Esophagus (tissue), 2 donors: ENCODE data around the gene SPOP. TPM values are rescaled to one million over a fixed set of nuclear protein-coding genes. Genes with fewer than 3 reads are reported as not detected.

ENCODE experiments used
- H3K27ac ChIP-seq, 2 donors: one replicate each; pipeline ENCODE4 v1.5.1; 2013; ENCODE audit warnings: low read depth in 2 of 2, mild to moderate bottlenecking in 2 of 2, inconsistent platforms in 1 of 2, low read length in 1 of 2, moderate library complexity in 1 of 2
- H3K27me3 ChIP-seq, 2 donors: one replicate each; pipeline ENCODE4 v1.6.1; 2013; ENCODE audit warnings: low read length in 2 of 2, control low read depth in 1 of 2, mild to moderate bottlenecking in 1 of 2; ENCODE audit not compliant: insufficient read depth in 2 of 2, control insufficient read depth in 1 of 2
- H3K36me3 ChIP-seq, 2 donors: one replicate each; pipeline ENCODE4 v1.6.1; 2013; ENCODE audit warnings: low read length in 1 of 2; ENCODE audit not compliant: control insufficient read depth in 2 of 2, insufficient read depth in 2 of 2
- H3K4me1 ChIP-seq, 2 donors: one replicate each; pipeline ENCODE4 v1.6.1; 2013; ENCODE audit warnings: low read length in 1 of 2; ENCODE audit not compliant: control insufficient read depth in 2 of 2, insufficient read depth in 2 of 2
- H3K4me3 ChIP-seq, 2 donors: one replicate each; pipeline ENCODE4 v1.5.1; 2013; ENCODE audit warnings: low read length in 2 of 2, mild to moderate bottlenecking in 2 of 2, low read depth in 1 of 2, moderate library complexity in 1 of 2
- H3K9me3 ChIP-seq, 2 donors: one replicate each; pipeline ENCODE4 v1.6.1; 2013; ENCODE audit warnings: mild to moderate bottlenecking in 2 of 2, low read depth in 1 of 2, low read length in 1 of 2, moderate library complexity in 1 of 2; ENCODE audit not compliant: control insufficient read depth in 2 of 2, insufficient read depth in 1 of 2
- WGBS, 2 donors: extraction: QIAGEN DNeasy Blood & Tissue Kit; methylation state at CpG; one replicate each; pipeline ENCODE4 v1.1.7; 2013; 5-methylcytosine and 5-hydroxymethylcytosine counted together
- polyA plus RNA-seq, 2 donors: library from polyadenylated mRNA; stranded (reverse); fragments of 200-250 nt; gene quantifications; one replicate each; pipeline ENCODE4 v1.2.3, GENCODE V29; 2013
- donor health status: healthy with polysubstance abuse.
- donor health status: Bipolar disorder and iron deficiency.

SPOP gene
- polyA plus RNA-seq, 2 donors = 15.1 to 22.6 TPM

- peak overlapping the region in 1 of 2 donors; percentile 4 for H3K27ac ChIP-seq
- no peaks in the 10 kb centered on the region for H3K27me3 ChIP-seq
- H3K36me3 ChIP-seq = peaks cover 11 to 16% of the 10 kb centered on the region in 2 donors
- H3K4me3 ChIP-seq = no peak overlapping the region
- no peaks in the 10 kb centered on the region for H3K9me3 ChIP-seq
- 60 to 64% methylated on average over 5 of the region's 5 CpGs for WGBS, 2 donors
- no peaks in the 10 kb centered on the region for H3K4me1 ChIP-seq
Measured at GRCh38 chr17:49610883-49611584, 66.9 kb downstream of the SPOP start.

- no peak overlapping the region for H3K4me3 ChIP-seq
- H3K4me1 ChIP-seq = no peaks in the 10 kb centered on the region
- WGBS, 2 donors = 89 to 94% methylated on average over 7 of the region's 7 CpGs
- peaks cover 10 to 20% of the 10 kb centered on the region in 2 donors for H3K36me3 ChIP-seq
- H3K9me3 ChIP-seq = no peaks in the 10 kb centered on the region
- H3K27me3 ChIP-seq = no peaks in the 10 kb centered on the region
- H3K27ac ChIP-seq = no peak overlapping the region
Measured at GRCh38 chr17:49604314-49604869, 73.5 kb downstream of the SPOP start.

GRCh38 chr17:49603720-49604119, 74.2 kb downstream of the SPOP start:
- H3K4me3 ChIP-seq = no peak overlapping the region
- H3K4me1 ChIP-seq = no peaks in the 10 kb centered on the region
- H3K27ac ChIP-seq = no peak overlapping the region
- peaks cover 10 to 21% of the 10 kb centered on the region in 2 donors for H3K36me3 ChIP-seq
- H3K27me3 ChIP-seq = no peaks in the 10 kb centered on the region
- H3K9me3 ChIP-seq = no peaks in the 10 kb centered on the region
- WGBS, 2 donors = 75 to 79% methylated on average over 2 of the region's 2 CpGs

DNA sequence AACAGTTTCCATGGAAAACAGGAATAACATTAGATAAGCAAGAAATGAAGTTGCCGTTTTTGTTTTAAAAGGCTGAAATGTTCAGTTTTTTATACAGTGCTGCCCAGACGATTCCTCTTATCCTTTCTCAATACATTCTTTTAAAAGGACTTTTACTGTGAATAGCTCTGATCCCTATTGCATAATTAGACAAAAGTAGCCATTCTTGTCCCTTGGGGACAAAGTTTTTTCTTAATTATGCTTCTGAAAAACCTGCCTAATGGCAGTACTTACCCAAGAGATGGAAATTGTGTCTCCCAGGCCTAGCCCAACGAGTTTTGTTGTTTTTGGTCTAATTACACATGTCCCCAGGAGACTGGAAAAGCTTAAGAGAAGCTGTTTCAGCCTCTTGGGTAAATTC, 74.7 kb downstream of the SPOP start:
- Histone ChIP-seq H3K27me3 (no peaks in the 10 kb centered on the region), H3K9me3 (no peaks in the 10 kb centered on the region), H3K4me3 (no peak overlapping the region), H3K36me3 (peaks cover 10 to 21% of the 10 kb centered on the region in 2 donors), H3K27ac (no peak overlapping the region), H3K4me1 (no peaks in the 10 kb centered on the region)
- 45 to 65% methylated on average over 3 of the region's 3 CpGs for WGBS, 2 donors

DNA sequence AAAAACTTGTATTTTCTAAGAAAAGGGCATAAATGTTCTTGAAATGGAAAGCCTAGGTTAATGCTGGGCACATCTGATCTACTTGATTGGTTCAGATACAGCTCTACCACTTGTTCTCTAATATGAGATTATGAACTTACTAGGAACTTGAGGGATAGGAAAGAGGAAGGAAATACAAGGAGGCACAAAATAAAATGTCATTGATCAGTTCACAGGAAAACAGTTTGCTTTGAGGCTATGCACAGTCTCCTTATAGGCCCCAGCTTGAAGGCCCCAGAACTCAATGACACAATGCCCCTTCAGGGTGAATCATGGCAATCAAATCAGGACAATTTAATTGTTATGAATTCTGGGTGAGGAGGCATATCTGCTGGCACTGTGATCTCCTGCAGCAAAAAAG, 75.1 kb downstream of the SPOP start:
- H3K27me3 ChIP-seq = no peaks in the 10 kb centered on the region
- no peak overlapping the region for H3K27ac ChIP-seq
- no peak overlapping the region for H3K4me3 ChIP-seq
- H3K4me1 ChIP-seq = no peaks in the 10 kb centered on the region
- no peaks in the 10 kb centered on the region for H3K9me3 ChIP-seq
- peaks cover 10 to 19% of the 10 kb centered on the region in 2 donors for H3K36me3 ChIP-seq

GRCh38 chr17:49600949-49601348, 76.9 kb downstream of the SPOP start:
- no peaks in the 10 kb centered on the region for H3K9me3 ChIP-seq
- H3K4me3 ChIP-seq = no peak overlapping the region
- peaks cover 7 to 19% of the 10 kb centered on the region in 2 donors for H3K36me3 ChIP-seq
- H3K27me3 ChIP-seq = no peaks in the 10 kb centered on the region
- H3K27ac ChIP-seq = no peak overlapping the region
- no peaks in the 10 kb centered on the region for H3K4me1 ChIP-seq

DNA sequence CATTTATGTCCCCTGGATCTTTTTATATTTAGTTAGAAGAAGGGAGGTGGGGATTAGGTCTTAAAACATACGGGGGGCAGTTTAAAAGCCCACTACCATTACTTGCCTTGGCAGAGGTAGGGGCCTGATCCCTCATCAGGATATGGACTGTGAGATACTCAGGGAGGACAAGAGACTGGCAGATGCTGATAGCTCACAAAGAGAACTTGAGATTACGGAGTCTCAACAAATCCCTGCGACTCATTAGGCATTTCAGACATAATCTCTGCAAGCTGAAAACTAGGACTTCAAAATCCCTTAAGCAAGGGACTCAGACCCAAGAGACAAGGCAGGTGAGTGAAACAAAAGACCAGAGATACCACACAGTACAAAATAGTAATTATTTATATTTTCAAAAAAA, 79.0 kb downstream of the SPOP start:
- no peaks in the 10 kb centered on the region for H3K4me1 ChIP-seq
- no peaks in the 10 kb centered on the region for H3K27me3 ChIP-seq
- H3K4me3 ChIP-seq = no peak overlapping the region
- H3K9me3 ChIP-seq = no peaks in the 10 kb centered on the region
- H3K27ac ChIP-seq = no peak overlapping the region
- peaks cover 4 to 14% of the 10 kb centered on the region in 2 donors for H3K36me3 ChIP-seq
- WGBS, 2 donors = 92% methylated on average over 3 of the region's 3 CpGs

- Histone ChIP-seq H3K36me3 (peaks cover 4 to 12% of the 10 kb centered on the region in 2 donors), H3K27ac (no peak overlapping the region)
Measured at GRCh38 chr17:49597928-49598655, 79.8 kb downstream of the SPOP start.

DNA sequence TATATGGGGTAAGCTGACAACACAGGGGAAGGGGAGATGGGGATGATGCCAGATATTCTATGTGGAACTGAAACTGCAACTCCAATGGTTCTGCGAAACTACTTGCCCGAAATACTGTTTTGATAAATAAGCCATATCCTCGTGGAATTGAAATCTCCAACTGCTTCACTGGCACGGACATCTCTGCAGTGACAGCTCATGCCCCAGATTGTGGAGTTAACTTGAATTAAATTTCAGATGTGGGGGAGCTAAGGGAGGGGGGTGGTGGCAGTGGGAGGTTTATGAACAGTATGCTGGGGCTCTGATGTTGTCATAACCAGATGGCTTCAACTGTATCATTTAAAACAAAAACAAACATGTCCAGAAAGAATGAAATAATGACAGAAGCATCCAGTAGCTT, 80.5 kb downstream of the SPOP start:
- WGBS, 2 donors = 88 to 92% methylated on average over 4 of the region's 4 CpGs
- peaks cover 4 to 12% of the 10 kb centered on the region in 2 donors for H3K36me3 ChIP-seq
- no peaks in the 10 kb centered on the region for H3K27me3 ChIP-seq
- no peaks in the 10 kb centered on the region for H3K9me3 ChIP-seq
- H3K4me3 ChIP-seq = no peak overlapping the region
- no peak overlapping the region for H3K27ac ChIP-seq
- no peaks in the 10 kb centered on the region for H3K4me1 ChIP-seq

More at GRCh38 chr17:49597928-49598655, 79.8 kb downstream of the SPOP start:
- Histone ChIP-seq H3K9me3 (no peaks in the 10 kb centered on the region), H3K4me3 (no peak overlapping the region), H3K4me1 (no peaks in the 10 kb centered on the region), H3K27me3 (no peaks in the 10 kb centered on the region)
- WGBS, 2 donors = 79 to 82% methylated on average over 8 of the region's 8 CpGs
